Activated naive CD4-positive, alpha-beta T cell (primary cell): ENCODE data around the gene MASP2.
"Not testable (repeated sequence)": the region's sequence is repeated elsewhere in the genome, so short reads cannot be mapped to it uniquely, and the experiment has no call there.

Experiments used
- DNase-seq, 4 experiments: peaks; one replicate each; lab custom pipeline; 2025; lab: John Stamatoyannopoulos, UW

The MASP2 gene

DNA sequence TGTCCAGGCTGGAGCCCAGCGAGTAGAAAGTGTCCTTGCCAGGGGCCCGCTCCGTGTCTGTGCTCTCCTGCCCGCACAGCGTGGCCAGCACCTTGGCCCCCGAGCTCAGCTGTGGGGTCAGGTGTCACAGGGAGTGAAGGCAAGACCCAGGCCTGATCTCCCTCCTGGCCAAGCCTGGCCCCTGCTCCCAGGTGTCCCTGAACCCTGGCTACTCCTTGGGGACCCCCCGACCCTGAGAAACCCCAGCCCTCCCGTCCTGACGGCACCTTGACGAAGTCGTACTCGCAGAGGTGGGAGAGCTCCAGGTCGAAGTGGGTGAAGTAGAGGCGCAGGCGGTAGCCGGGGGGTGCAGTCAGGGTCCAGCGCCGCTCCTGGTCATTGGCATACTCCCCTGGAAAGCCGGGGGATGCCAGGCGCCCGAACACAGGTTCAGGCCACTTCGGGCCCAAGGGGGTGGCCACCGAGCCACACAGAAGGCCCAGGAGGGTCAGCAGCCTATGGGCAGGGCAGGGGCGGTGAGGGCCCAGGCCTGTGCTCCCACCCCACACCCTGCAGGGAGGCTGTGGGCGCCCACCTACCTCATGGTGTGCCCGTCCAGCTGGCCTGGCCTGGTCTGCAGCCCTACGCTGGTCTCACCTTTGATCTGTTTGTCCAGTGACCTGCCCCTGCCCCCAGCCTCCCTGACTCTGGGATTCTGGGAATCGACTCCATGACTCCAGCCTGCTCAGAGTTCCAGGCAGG lies at the start of gene MASP2:
TSS of gene MASP2 (minus strand) at position 615 of the 741 bp plus-strand sequence. CDS start at position 583, 32 bp downstream.
- no peak for DNase-seq

- DNase-seq: not testable (repeated sequence)
Observed at GRCh38 chr1:11083784-11084183, 36.7 kb upstream of the MASP2 start.

GRCh38 chr1:11080931-11081330 lies 33.9 kb upstream of the MASP2 start:
- no peak for DNase-seq

DNA sequence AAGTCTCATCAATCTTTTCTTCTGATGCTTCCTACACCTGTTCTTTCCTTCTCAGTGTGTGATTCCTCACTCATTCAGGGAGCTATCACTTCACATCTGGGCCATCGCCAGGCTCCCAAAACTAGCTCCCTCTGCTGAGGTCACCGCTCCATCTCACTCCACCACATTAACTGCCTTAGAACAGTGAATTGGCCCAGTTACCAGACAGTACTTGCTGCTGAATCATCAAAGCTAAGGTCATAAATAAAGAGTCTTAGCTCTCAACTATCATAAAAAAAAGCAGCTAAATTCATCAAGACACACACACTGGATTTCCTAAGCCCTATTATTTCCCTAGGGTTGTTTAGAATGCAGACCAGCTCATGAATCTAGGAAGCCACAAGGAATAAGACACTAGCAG lies 31.6 kb upstream of the MASP2 start:
- DNase-seq: no peak

GRCh38 chr1:11073398-11073797 lies 26.4 kb upstream of the MASP2 start:
- not testable (repeated sequence) for DNase-seq

DNA sequence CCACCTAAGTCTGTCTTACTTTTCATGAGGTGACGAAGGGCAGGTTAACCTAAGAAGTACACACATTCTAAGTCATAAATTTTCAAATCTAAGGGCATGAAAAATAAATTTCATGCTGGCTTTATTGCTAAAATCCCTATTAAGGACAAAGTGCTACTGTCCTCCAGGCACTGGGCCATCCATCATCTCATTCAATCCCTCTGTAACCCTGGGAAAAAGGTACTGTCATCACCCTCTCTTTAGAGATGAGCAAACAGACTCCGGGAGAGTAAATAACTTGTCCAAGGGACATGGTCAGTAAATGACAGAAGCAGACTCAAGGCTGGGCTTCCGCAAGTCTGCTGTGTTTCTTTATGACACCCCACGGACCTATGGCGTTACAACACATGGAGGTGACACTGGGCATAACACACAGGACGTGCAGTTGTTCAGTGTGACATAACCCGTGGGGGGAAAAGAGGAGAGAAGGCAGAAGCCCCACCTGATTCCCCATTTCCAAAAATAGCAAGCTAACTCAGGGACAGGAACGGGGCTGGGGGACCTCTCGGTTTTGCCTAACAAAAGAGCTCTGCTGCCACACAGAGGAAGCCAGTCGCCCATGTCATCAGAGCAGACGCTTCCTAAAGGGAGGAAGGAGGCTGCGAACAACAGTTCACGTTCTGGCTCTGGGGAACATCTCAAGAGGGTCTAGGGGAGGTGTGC lies 25.3 kb upstream of the MASP2 start:
- no peak for DNase-seq

DNA sequence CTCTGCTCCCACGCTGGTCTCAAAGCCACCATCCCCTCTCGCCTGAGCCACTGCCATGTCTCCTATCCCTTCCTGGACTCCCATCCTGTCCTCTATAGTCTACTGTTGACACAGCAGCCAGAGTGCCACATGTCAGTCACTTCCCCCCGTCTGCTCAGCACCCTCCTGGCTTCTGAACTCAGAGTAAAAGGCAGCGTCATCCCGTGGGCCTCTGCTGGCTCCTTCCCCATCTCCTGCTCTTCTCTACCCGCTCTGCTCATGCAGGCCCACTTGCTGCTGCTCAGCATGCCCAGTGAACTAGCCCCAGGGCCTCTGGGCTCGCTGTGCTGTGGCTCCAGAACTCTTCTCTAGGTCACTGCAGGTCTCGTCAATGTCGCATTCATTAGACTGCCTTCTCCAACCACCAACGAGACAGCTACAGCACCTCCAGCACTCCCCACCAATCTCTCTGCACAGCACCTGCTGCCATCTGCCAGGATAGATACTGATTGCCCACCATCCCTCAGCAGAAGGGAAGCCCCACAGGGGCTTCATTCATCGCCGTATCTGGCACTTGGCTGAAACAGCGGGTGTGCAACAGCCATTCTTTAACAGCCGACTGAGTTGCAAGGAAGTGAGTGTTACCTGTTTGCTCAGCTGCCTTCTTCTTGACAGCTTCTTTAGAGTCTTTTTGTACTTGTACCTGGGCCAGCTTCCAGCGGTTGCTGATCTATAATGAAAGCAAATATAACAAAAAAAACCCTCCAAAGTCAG lies 24.6 kb upstream of the MASP2 start:
- DNase-seq: no peak

DNA sequence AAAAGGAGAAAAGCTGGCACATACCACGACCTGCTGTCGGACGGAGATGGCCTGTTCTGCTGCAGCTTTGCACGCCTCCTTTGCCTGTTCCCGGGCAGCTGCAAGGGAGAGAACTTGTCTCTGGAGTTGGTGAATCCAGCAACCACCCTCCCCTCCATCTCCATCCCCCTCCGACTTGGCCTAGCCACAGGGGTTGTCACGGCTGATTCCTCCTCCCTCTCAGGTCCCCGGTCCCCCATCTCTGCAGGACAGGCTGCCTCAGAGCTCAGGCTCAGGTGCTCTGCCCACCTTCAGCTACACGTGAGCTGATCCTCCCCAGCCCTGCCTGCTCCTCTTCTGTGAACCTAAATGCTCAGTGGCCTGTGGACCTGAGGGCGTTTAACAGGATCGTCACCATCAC lies 23.8 kb upstream of the MASP2 start:
- no peak for DNase-seq

GRCh38 chr1:11068600-11069473 lies 21.8 kb upstream of the MASP2 start:
- DNase-seq: no peak

DNA sequence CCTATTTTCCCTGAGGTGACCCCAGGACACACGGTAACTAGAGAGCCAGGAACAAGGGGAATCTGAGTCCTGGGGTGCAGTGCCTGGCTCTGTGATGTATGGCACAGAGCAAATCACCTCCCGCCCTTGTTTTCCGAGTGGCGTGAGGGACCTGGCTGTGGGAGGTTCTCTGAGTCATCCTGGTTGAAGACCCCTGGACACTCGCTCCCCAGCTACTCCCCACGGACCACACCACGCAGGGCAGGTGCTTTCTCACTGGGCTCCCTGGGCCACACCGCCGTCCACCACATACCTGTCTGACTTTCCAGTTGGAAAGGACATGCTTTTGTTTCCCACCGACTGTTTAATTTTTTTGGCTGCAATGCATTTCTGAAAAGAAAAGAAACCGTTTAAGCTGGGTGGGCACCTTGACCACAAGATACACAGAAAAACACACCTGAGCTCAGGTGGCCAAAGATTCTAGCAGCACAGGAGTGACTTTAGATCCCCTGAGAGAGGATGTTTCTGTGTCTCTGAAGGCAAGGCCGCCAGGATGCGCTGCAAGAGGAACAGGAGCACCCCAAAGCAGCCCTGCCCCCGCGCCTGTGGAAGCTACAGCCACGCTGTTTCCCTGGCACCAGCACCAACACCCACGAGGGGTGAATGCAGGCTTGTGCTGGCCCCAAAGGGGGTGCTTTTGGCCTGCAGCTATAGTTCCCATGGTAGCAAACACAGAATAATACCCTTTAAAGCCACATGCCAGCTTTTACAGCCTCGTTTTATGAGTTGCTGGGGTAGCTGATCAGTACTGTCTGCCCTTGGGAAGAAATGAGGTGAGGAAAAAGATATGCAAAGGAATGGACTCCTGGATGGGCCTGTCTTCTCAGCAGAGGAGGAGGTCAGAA lies 20.9 kb upstream of the MASP2 start:
- no peak for DNase-seq

DNA sequence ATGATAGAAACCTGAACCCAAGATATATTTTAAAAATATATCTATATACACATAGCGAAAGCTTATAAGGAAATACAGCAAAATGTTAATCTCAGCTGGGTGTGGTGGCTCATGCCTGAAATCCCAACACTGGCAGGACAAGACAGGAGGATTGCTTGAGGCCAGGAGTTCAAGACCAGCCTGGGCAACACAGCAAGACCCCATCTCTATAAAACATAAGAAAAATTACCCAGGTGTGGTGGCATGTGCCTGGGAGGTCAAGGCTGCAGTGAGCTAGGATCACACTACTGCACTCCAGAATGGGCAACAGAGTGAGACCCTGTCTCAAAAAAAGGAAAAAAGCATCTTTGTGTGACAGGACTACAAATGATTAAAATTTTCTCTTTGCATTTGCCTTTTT lies 18.8 kb upstream of the MASP2 start:
- DNase-seq: no peak

- no peak for DNase-seq
Observed at GRCh38 chr1:11064942-11065341, 17.9 kb upstream of the MASP2 start.

GRCh38 chr1:11063937-11064537 lies 17.0 kb upstream of the MASP2 start:
- not testable (repeated sequence) for DNase-seq

DNA sequence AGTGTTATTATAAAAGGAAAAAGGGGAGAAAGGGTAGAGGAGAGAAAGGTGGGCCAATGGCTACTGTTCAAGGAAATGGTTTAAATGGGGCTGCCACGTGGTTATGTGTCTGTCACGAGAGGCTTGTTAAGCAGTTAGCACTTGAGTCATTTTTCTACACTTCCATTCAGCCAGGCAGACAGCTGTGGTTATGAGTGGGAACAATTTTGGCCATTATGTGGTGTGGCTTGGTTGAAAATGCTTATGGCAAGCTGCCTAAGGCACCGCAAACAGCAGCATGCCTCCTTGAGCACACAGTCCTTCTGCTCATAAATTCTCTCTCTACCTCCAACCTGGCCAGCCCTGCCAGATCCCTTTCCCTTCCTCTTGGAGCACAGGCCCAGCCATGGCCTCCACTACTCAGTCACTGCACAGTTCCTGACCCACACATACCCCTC lies 15.9 kb upstream of the MASP2 start:
- no peak for DNase-seq

- no peak for DNase-seq
Observed at GRCh38 chr1:11061652-11062365, 14.8 kb upstream of the MASP2 start.

DNA sequence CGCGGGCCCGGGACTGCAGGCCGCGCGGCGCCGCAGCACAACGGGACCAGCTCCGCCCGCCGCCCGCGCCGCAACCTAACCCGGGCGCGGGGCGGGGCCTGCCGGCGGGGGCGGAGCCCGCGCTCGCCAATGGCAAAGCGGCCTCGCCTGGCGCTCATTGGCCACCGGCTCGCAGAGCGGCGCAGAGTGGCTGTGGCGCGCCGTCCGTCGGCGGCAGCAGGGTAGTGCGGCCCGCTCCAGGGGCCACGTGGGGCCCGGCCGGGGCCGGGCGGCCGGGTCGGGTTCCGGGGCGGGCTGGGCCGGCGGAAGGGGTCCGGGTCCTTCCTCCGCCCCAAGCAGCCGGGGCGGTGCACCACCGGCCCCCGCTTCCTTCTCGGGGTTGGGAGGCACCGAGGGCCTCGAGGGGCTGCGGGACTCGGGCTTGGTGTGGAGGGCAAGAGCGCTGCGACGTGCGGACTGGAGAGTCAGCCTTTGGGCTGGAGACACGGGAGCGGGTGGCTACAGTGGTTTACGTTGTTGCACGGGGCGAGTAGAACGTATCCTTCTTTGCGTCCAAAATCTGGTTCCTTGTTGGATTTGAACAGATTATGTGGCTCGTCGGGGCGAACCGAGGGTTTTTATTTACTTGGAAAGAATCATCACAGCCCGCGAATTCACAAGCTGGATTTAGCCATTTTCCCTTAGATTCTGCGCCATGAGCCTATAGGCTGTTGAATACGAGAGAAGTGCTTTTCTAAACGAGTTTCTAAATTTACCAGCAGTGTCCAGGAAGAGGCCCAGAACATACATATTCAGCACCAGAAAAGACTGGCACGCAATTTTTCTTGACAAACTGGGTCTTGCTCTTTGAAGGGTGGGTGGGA lies 13.2 kb upstream of the MASP2 start, which contains the start of gene SRM:
TSS of gene SRM (minus strand) at position 51 of the 863 bp plus-strand sequence. CDS start 75 bp downstream, outside the sequence.
- peak; percentile 70 to 90 (median 76) for DNase-seq

- DNase-seq: no peak
Observed at GRCh38 chr1:11059155-11059967, 12.3 kb upstream of the MASP2 start.
